Heart right ventricle (tissue), 16 donors: ENCODE results near the gene RASAL1. TPM values are rescaled to one million over a fixed set of nuclear protein-coding genes. Genes with fewer than 3 reads are reported as not detected.
"Not testable (repeated sequence)": the region's sequence is repeated elsewhere in the genome, so short reads cannot be mapped to it uniquely, and the experiment has no call there.

Experiments
- ATAC-seq, 8 donors: fragments of 200-7000 bp; cut with Tn5 transposase; one replicate each; pipeline ENCODE4 v1.9.1; 2020; ENCODE audit warnings: mild to moderate bottlenecking in 8 of 8, moderate library complexity in 8 of 8, moderate number of reproducible peaks in 1 of 8
- DNase-seq, 2 donors: peaks; one replicate each; pipeline ENCODE4 v3.0.0-alpha.2; 2020
- H3K27ac ChIP-seq, 10 donors: fragments of 200-600 bp; sonication (generic) in 2 of 10; one replicate each; pipeline versions ENCODE4 v1.5.0 to v1.8.0; 2020 to 2022; ENCODE audit warnings: mild to moderate bottlenecking in 3 of 10
- H3K27me3 ChIP-seq, 7 donors: fragments of 200-600 bp; one replicate each; pipeline ENCODE4 v1.8.0; 2021 to 2022; ENCODE audit warnings: mild to moderate bottlenecking in 2 of 7
- H3K36me3 ChIP-seq, 9 donors: fragments of 200-600 bp; sonication (generic) in 1 of 9; one replicate each; pipeline versions ENCODE4 v1.5.0 to v1.8.0; 2020 to 2022; ENCODE audit warnings: mild to moderate bottlenecking in 2 of 9
- H3K4me1 ChIP-seq, 9 donors: fragments of 200-600 bp; sonication (generic) in 1 of 9; one replicate each; pipeline versions ENCODE4 v1.5.0 to v1.8.0; 2020 to 2022; ENCODE audit warnings: mild to moderate bottlenecking in 4 of 9
- H3K4me3 ChIP-seq, 10 donors: fragments of 200-600 bp; sonication (generic) in 2 of 10; one replicate each; pipeline versions ENCODE4 v1.5.0 to v1.8.0; 2020 to 2022; ENCODE audit warnings: mild to moderate bottlenecking in 7 of 10, moderate library complexity in 2 of 10
- H3K9me3 ChIP-seq, 11 donors: fragments of 200-600 bp in 10 of 11; sonication (generic) in 2 of 11; one replicate each; pipeline versions ENCODE4 v1.5.0 to v1.8.0; 2013 to 2022; ENCODE audit warnings: mild to moderate bottlenecking in 2 of 11, control low read depth in 1 of 11, moderate library complexity in 1 of 11
- CTCF ChIP-seq, 9 donors: fragments of 200-600 bp; sonication (generic) in 2 of 9; IDR thresholded peaks; one replicate each; pipeline versions ENCODE4 v1.5.0 to v1.8.0; 2021 to 2022; ENCODE audit warnings: antibody characterized with exemption in 9 of 9, mild to moderate bottlenecking in 5 of 9, moderate library complexity in 1 of 9
- WGBS, 2 donors: extraction: QIAGEN DNeasy Blood & Tissue Kit; methylation state at CpG; one replicate each; pipeline ENCODE4 v1.1.7; 2013; ENCODE audit warnings: inconsistent platforms in 1 of 2; 5-methylcytosine and 5-hydroxymethylcytosine counted together
- intact Hi-C, 10 donors: fragments of 100-400 bp; cut with DNase I; formaldehyde crosslinking; loops; one replicate each; pipeline versions ENCODE4 v1.11.1 to v1.14.2; 2022
- polyA plus RNA-seq, 2 donors: library from polyadenylated mRNA; stranded (reverse); fragments of 200-250 nt; gene quantifications; one replicate each; pipeline ENCODE4 v1.2.3, GENCODE V29; 2013
- total RNA-seq, 10 donors: library from RNA; stranded (reverse); fragmentation: NEBNext Ultra II Directional in 3 of 10; extraction: Animal tissue kit (Norgen Biotek cat#: 25700) in 3 of 10; gene quantifications; one replicate each; pipeline versions ENCODE4 v1.2.1 to v1.2.4, GENCODE V29; 2021 to 2023
- donor health status: Arrhythmogenic right ventricular cardiomyopathy.
- donor health status: ischemic (EF 13 %, LVEDD 7.1; RV severe dilation, severe dysfunction).
- donor health status: healthy with polysubstance abuse.
- donor health status: DM: no; HTN: yes; CAD: no.
- donor health status: DM: no; HTN: no; CAD: no.
- donor health status: ischemic (EF 25% LVEDD 6.9; RV normal size, moderate dysfunction).
- donor health status: ischemic (EF 25% LVEDD 5.7; RV mildly dilated, moderate dysfunction).
- donor health status: healthy.
- donor health status: DM: yes; HTN: yes; CAD: no.
- donor health status: Ischemic cardiomyopathy.
- donor health status: ischemic (EF 35%, LVEDD 5.7; RV mildly dilated, moderate dysfunction).
- donor health status: nonischemic (EF 11% LVEDD 7.7; RV severe dilation, severe dysfunction).
- donor health status: DM: yes; HTN: yes; CAD: no.
- donor health status: PGD.
- donor health status: ischemic (EF 29% LVEDD 5.4; RV normal size, mild dysfunction).
- donor health status: nonischemic (EF 23%, LVEDD 6.1; RV moderate dilation, normal function).

RASAL1 gene
- total and polyA plus RNA-seq, 12 donors: not detected

- Histone ChIP-seq H3K27ac (no peak overlapping the region), H3K4me1 (no peaks in the 10 kb centered on the region), H3K4me3 (no peak overlapping the region), H3K27me3 (peaks cover 0 to 44% (median 29%) of the 10 kb centered on the region in 7 donors), H3K36me3 (no peaks in the 10 kb centered on the region), H3K9me3 (peaks cover 0 to 11% (median 0%) of the 10 kb centered on the region in 11 donors)
- intact Hi-C loops: no loop called here
- ATAC-seq (no peak), DNase-seq (no peak)
- WGBS, 2 donors: 97 to 98% methylated on average over 1 of the region's 1 CpG
- no peak for TF ChIP-seq CTCF (IDR thresholded peaks at IDR 0.05)
These were observed 17.4 kb downstream of the RASAL1 start for GRCh38 chr12:113118142-113118541.

GRCh38 chr12:113117684-113118083 is 17.9 kb downstream of the RASAL1 start:
- intact Hi-C loops, H3K36me3 ChIP-seq, H3K4me3 ChIP-seq, H3K9me3 ChIP-seq, DNase-seq, H3K4me1 ChIP-seq, H3K27ac ChIP-seq, ATAC-seq: not testable (repeated sequence)
- peaks cover 0 to 47% (median 33%) of the 10 kb centered on the region in 7 donors for H3K27me3 ChIP-seq
- WGBS, 2 donors: 78% methylated on average over 8 of the region's 8 CpGs

- H3K4me1 ChIP-seq: no peaks in the 10 kb centered on the region
- ATAC-seq (peak in 1 of 8 donors; percentile 29), DNase-seq (no peak)
- no peak for TF ChIP-seq CTCF (IDR thresholded peaks at IDR 0.05)
- 58 to 73% methylated on average over 6 of the region's 6 CpGs for WGBS, 2 donors
- H3K27me3 ChIP-seq: peaks cover 0 to 55% (median 39%) of the 10 kb centered on the region in 7 donors
- H3K27ac ChIP-seq: no peak overlapping the region
- no peaks in the 10 kb centered on the region for H3K9me3 ChIP-seq
- H3K4me3 ChIP-seq: no peak overlapping the region
- intact Hi-C loops: no loop called here
- no peaks in the 10 kb centered on the region for H3K36me3 ChIP-seq
These were observed 18.7 kb downstream of the RASAL1 start for GRCh38 chr12:113116875-113117274.

GRCh38 chr12:113115455-113116126 is 20.0 kb downstream of the RASAL1 start:
- H3K4me1 ChIP-seq: no peaks in the 10 kb centered on the region
- ATAC-seq (no peak), DNase-seq (no peak)
- no peak overlapping the region for H3K27ac ChIP-seq
- H3K27me3 ChIP-seq: peaks cover 0 to 57% (median 40%) of the 10 kb centered on the region in 7 donors
- H3K36me3 ChIP-seq: no peaks in the 10 kb centered on the region
- H3K9me3 ChIP-seq: no peaks in the 10 kb centered on the region
- WGBS, 2 donors: 79 to 82% methylated on average over 22 of the region's 22 CpGs
- intact Hi-C loops: no loop called here
- TF ChIP-seq CTCF (IDR thresholded peaks at IDR 0.05): no peak
- no peak overlapping the region for H3K4me3 ChIP-seq

- peaks cover 0 to 51% (median 33%) of the 10 kb centered on the region in 7 donors for H3K27me3 ChIP-seq
- 85 to 87% methylated on average over 19 of the region's 19 CpGs for WGBS, 2 donors
- no peaks in the 10 kb centered on the region for H3K36me3 ChIP-seq
- no peaks in the 10 kb centered on the region for H3K9me3 ChIP-seq
- no peak overlapping the region for H3K27ac ChIP-seq
- intact Hi-C loops: no loop called here
- ATAC-seq (no peak), DNase-seq (no peak)
- TF ChIP-seq CTCF (IDR thresholded peaks at IDR 0.05): no peak
- no peak overlapping the region for H3K4me3 ChIP-seq
- no peaks in the 10 kb centered on the region for H3K4me1 ChIP-seq
These were observed 20.9 kb downstream of the RASAL1 start for GRCh38 chr12:113114447-113115178.
